K562 (cell line): ENCODE data around the gene CFAP97D2. TPM values are rescaled to one million over a fixed set of nuclear protein-coding genes. Genes with fewer than 3 reads are reported as not detected.

ENCODE experiments used
- ATAC-seq: fragments of 200-7000 bp; cut with Tn5 transposase; 3 replicates; pipeline ENCODE4 v1.9.1; 2020; ENCODE audit warnings: moderate library complexity
- BruUV-seq: library from RNA; stranded (reverse); fragments of 400-500 nt; replicated peaks from 2 replicates; lab custom pipeline; 2021; lab: Mats Ljungman, UMichigan
- CTCF ChIA-PET: fragments of 300-600 bp; formaldehyde crosslinking; extraction: SDS; loops from one replicate; lab custom pipeline; 2021; ENCODE audit warnings: low intra/inter-chr PET ratio; lab: Yijun Ruan, JAX
- POLR2A ChIA-PET: fragments of 300-600, 350-650 bp; sonication (Branson Sonifier 250); formaldehyde crosslinking; extraction: SDS; loops from one replicate; lab custom pipeline; 2021; ENCODE audit warnings: antibody characterized with exemption, inconsistent platforms; lab: Yijun Ruan, JAX
- DNase-seq, 4 experiments: peaks; one replicate each; pipeline versions ENCODE4 v3.0.0 to v3.0.0-alpha.2; 2011 to 2018; ENCODE audit warnings: low spot score in 3 of 4, mixed read lengths in 3 of 4; ENCODE audit errors: extremely low read depth in 1 of 4
- FAIRE-seq: peaks from 2 replicates; lab custom pipeline; 2011; peaks lifted over from hg19 to GRCh38; lab: Jason Lieb, UNC
- H2AFZ ChIP-seq: 2 replicates; pipeline ENCODE4 v1.6.0; 2011; ENCODE audit warnings: low read depth, low read length, control low read depth, inconsistent platforms
- H3K27ac ChIP-seq: fragments of 200-600 bp; 3 replicates; pipeline ENCODE4 v1.8.0; 2011; ENCODE audit warnings: low read depth, mild to moderate bottlenecking, control low read depth, inconsistent platforms, low read length, moderate library complexity, mixed read lengths; ENCODE audit errors: extremely low read depth
- H3K27me3 ChIP-seq, 2 experiments: fragments of 300-600 bp in 1 of 2; 2 replicates in 1 of 2; 3 replicates in 1 of 2; pipeline versions ENCODE4 v1.6.0 to v1.8.0; 2011; ENCODE audit warnings: inconsistent platforms in 2 of 2, low read length in 2 of 2, mild to moderate bottlenecking in 1 of 2, mixed read lengths in 1 of 2, moderate library complexity in 1 of 2; ENCODE audit not compliant: control insufficient read depth in 2 of 2, insufficient read depth in 2 of 2
- H3K36me3 ChIP-seq: fragments of 300-600 bp; 3 replicates; pipeline ENCODE4 v1.8.0; 2011; ENCODE audit warnings: mild to moderate bottlenecking, low read length, inconsistent platforms; ENCODE audit not compliant: control insufficient read depth, insufficient read depth
- H3K4me1 ChIP-seq, 2 experiments: fragments of 200-600 bp in 1 of 2; replicated peaks in 1 of 2; 2 replicates in 1 of 2; 3 replicates in 1 of 2; pipeline versions ENCODE4 v1.5.1 to v1.8.0; 2011; ENCODE audit warnings: inconsistent platforms in 2 of 2, low read length in 2 of 2, mild to moderate bottlenecking in 1 of 2, mixed read lengths in 1 of 2, moderate library complexity in 1 of 2; ENCODE audit not compliant: control insufficient read depth in 2 of 2, insufficient read depth in 2 of 2
- H3K4me2 ChIP-seq: 2 replicates; pipeline ENCODE4 v1.6.1; 2011; ENCODE audit warnings: low read length, control low read depth, inconsistent platforms, mixed read lengths; ENCODE audit not compliant: insufficient read depth
- H3K4me3 ChIP-seq: fragments of 200-600 bp; sonication (generic), shearing (Covaris generic); 2 replicates; pipeline ENCODE4 v1.5.1; 2016; ENCODE audit warnings: control low read depth, inconsistent platforms
- H3K79me2 ChIP-seq: fragments of 200-600 bp; 3 replicates; pipeline ENCODE4 v1.8.0; 2011; ENCODE audit warnings: low read length, inconsistent platforms; ENCODE audit not compliant: control insufficient read depth, insufficient read depth
- H3K9ac ChIP-seq, 2 experiments: 2 replicates each; pipeline versions ENCODE4 v1.6.0 to v1.6.1; 2011; ENCODE audit warnings: low read depth in 2 of 2, low read length in 2 of 2, control low read depth in 1 of 2, inconsistent platforms in 1 of 2, mild to moderate bottlenecking in 1 of 2, mixed read lengths in 1 of 2; ENCODE audit not compliant: insufficient read depth in 1 of 2
- H3K9me1 ChIP-seq: one replicate; pipeline ENCODE4 v1.6.0; 2011; ENCODE audit warnings: inconsistent platforms, mild to moderate bottlenecking, low read length, moderate library complexity; ENCODE audit not compliant: control insufficient read depth, insufficient read depth
- H3K9me3 ChIP-seq: replicated peaks from 2 replicates; pipeline ENCODE4 v1.5.1; 2011; ENCODE audit warnings: low read depth, low read length, inconsistent platforms; ENCODE audit not compliant: control insufficient read depth, insufficient read depth
- H4K20me1 ChIP-seq: replicated peaks from 2 replicates; pipeline ENCODE4 v1.6.1; 2011; ENCODE audit warnings: low read length, inconsistent platforms, mixed read lengths; ENCODE audit not compliant: control insufficient read depth, insufficient read depth
- KDM1A ChIP-seq, 2 experiments: fragments of 450-650 bp; IDR thresholded peaks; 2 replicates each; pipeline ENCODE4 v1.6.1; 2016; ENCODE audit warnings: mild to moderate bottlenecking in 2 of 2
- MYNN ChIP-seq, 2 experiments: sonication (generic); formaldehyde crosslinking in 1 of 2; IDR thresholded peaks; 2 replicates each; pipeline versions ENCODE4 v1.5.0 to v1.6.1; 2016 to 2020; ENCODE audit warnings: antibody characterized with exemption in 1 of 2, missing genetic modification reagents in 1 of 2
- SNRNP70 ChIP-seq: fragments of 200-400 bp; formaldehyde crosslinking; optimal IDR thresholded peaks from 2 replicates; pipeline ENCODE3; 2017; ENCODE audit warnings: low read depth, low read length
- TAL1 ChIP-seq: fragments of 450-650 bp; IDR thresholded peaks from 2 replicates; pipeline ENCODE4 v1.6.1; 2016; ENCODE audit warnings: mild to moderate bottlenecking
- WGBS: fragments of 100-300 bp; shearing (Covaris generic); methylation state at CpG from one replicate; pipeline ENCODE4 v1.1.6; 2016; ENCODE audit warnings: low coverage, mixed read lengths; ENCODE audit not compliant: insufficient coverage; ENCODE audit errors: missing lambda C conversion rate; 5-methylcytosine and 5-hydroxymethylcytosine counted together
- in situ Hi-C: fragments of 300-500 bp; cut with MboI; formaldehyde crosslinking; loops from 4 replicates; pipeline ENCODE4 v1.15.0; 2018; ENCODE audit warnings: inconsistent platforms, mixed read lengths
- intact Hi-C: fragments of 100-400 bp; cut with micrococcal nuclease; formaldehyde crosslinking; loops from 2 replicates; pipeline ENCODE4 v1.14.2; 2022
- polyA plus RNA-seq, 8 experiments: library from polyadenylated mRNA; depleted of rRNA in 4 of 8; stranded (reverse) in 5 of 8; unstranded in 3 of 8; fragments of >200 nt; fragmentation: Nextera tagmentation in 2 of 8; fragmentation: Illumina TruSeq in 1 of 8; extraction: Ambion mirVana in 2 of 8; extraction: Trizol in 1 of 8; gene quantifications; 2 replicates each; pipeline versions ENCODE4 v1.2.1 to v1.2.3, GENCODE V29; 2011 to 2014; ENCODE audit warnings: inconsistent platforms in 1 of 8, missing spikeins in 1 of 8
- total RNA-seq, 7 experiments: library from RNA; depleted of rRNA in 6 of 7; stranded (reverse); fragments of >200 nt in 6 of 7; fragmentation: Illumina TruSeq in 2 of 7; extraction: Trizol in 2 of 7; gene quantifications; 2 replicates each; pipeline versions ENCODE4 v1.2.1 to v1.2.3, GENCODE V29; 2011 to 2021; ENCODE audit warnings: low replicate concordance in 1 of 7

The CFAP97D2 gene
- total and polyA plus RNA-seq, 9 of the 15 experiments (the other 6 are each of a cell fraction or from before 2014, with no cell fraction given) = not detected

- WGBS = 81% methylated on average over 3 of the region's 15 CpGs
- H3K4me3 ChIP-seq = no peak overlapping the region
Measured at GRCh38 chr13:114141261-114141996, 37.6 kb upstream of the CFAP97D2 start.

GRCh38 chr13:114142137-114142550 is 36.9 kb upstream of the CFAP97D2 start:
- intact Hi-C loops (no loop called here), in situ Hi-C loops (no loop called here)
- no peak overlapping the region for H3K4me2 ChIP-seq
- H3K4me1 ChIP-seq = peaks cover 15 to 44% of the 10 kb centered on the region in 2 experiments; a peak in 3 of 5 replicates
- no peak for ATAC-seq
- H4K20me1 ChIP-seq = no peaks in the 10 kb centered on the region
- no peak overlapping the region for H3K27ac ChIP-seq
- ChIA-PET CTCF (no interaction called here), POLR2A (no interaction called here)
- no peak overlapping the region for H2AFZ ChIP-seq
- no TSS peak for BruUV-seq
- WGBS = 76% methylated on average over 5 of the region's 6 CpGs
- no peaks in the 10 kb centered on the region for H3K9me1 ChIP-seq
- H3K9me3 ChIP-seq = no peaks in the 10 kb centered on the region
- no peaks in the 10 kb centered on the region for H3K36me3 ChIP-seq
- H3K9ac ChIP-seq = no peak overlapping the region
- no peaks in the 10 kb centered on the region for H3K27me3 ChIP-seq
- TF ChIP-seq SNRNP70 = no peak
- 0 out of 4 replicates have a peak, but pooled peaks of 1 of the 2 experiments have one; percentile 20 for TF ChIP-seq KDM1A (IDR thresholded peaks at IDR 0.05)
- DNase-seq = no peak
- H3K4me3 ChIP-seq = no peak overlapping the region
- FAIRE-seq = no peak
- no peaks in the 10 kb centered on the region for H3K79me2 ChIP-seq

More at GRCh38 chr13:114141261-114141996, 37.6 kb upstream of the CFAP97D2 start:
- no peaks in the 10 kb centered on the region for H3K27me3 ChIP-seq
- H2AFZ ChIP-seq = no peak overlapping the region
- ATAC-seq = no peak
- POLR2A ChIA-PET = interaction anchor here (1.7 kb wide), 1 partner anchor 15 kb away, joined by 6 read pairs; no protein-coding TSS in a partner anchor
- no peaks in the 10 kb centered on the region for H3K9me3 ChIP-seq
- peaks cover 15 to 42% of the 10 kb centered on the region in 2 experiments; a peak in 3 of 5 replicates for H3K4me1 ChIP-seq
- H4K20me1 ChIP-seq = no peaks in the 10 kb centered on the region
- CTCF ChIA-PET = no interaction called here
- no peaks in the 10 kb centered on the region for H3K9me1 ChIP-seq
- H3K27ac ChIP-seq = no peak overlapping the region
- H3K4me2 ChIP-seq = 0 out of 2 replicates have a peak overlapping the region, but pooled peaks have one; percentile 25
- H3K79me2 ChIP-seq = no peaks in the 10 kb centered on the region
- intact Hi-C loops (no loop called here), in situ Hi-C loops (no loop called here)
- TF ChIP-seq TAL1 (no peak), MYNN (IDR thresholded peaks at IDR 0.05) (0 out of 2 replicates have a peak, but pooled peaks have one; percentile 15), MYNN (CRISPR knock-in tag; IDR thresholded peaks at IDR 0.05) (no peak)
- H3K36me3 ChIP-seq = no peaks in the 10 kb centered on the region
- no peak for FAIRE-seq
- DNase-seq = no peak
- H3K9ac ChIP-seq = no peak overlapping the region
- no TSS peak for BruUV-seq
